Measurements from ENCODE around the gene ATXN7L2.

ATXN7L2 gene

DNA sequence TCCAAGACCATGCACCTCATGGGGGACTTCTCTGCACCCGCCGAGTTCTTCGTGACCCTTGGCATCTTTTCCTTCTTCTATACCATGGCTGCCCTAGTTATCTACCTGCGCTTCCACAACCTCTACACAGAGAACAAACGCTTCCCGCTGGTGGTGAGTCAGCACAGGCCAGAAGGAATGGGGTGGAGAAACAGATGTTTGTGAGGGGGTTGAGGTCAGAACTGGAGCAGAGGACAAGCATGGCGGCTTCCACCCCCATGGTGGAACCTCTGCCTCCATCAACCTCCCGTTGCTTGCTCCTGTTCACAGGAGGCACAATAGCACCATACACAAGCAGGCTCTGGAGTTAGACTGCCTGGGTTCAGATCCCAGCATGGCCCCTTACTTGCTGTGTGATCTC is 6.9 kb upstream of the ATXN7L2 start:
- no peak for DNase-seq

DNA sequence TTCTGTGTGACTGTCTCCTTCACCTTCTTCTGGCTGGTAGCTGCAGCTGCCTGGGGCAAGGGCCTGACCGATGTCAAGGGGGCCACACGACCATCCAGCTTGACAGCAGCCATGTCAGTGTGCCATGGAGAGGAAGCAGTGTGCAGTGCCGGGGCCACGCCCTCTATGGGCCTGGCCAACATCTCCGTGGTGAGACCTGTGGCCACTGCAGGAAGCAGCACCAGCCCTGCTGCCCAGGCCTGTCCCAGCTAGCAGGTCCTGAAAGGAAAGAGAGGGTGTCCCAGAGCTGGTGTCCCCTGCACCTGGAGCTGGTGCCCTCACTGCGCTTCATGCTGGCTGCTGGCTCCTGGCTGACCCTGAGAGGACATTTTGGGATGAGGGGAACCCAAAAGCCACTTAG is 5.9 kb upstream of the ATXN7L2 start:
- DNase-seq = no peak

DNA sequence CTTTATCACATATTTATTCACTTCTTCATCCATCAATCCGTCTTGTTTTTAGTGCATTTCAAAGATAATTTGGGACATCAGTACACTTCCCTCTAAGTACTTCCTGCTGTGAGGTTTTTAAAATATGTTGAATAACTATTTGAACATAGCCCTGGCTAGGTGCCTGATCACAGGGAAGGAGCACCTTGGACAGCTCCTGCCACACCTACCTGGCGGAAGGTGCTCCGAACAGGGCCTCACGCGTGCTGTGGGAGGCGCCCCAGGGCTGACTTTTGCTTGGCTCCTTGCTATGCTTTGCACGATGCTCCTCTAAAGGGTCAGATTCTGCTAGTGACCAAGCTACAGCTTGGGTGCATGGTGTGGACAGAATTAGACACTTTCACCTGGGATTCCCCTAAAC is 4.9 kb upstream of the ATXN7L2 start:
- peak; percentile 27 for DNase-seq

DNA sequence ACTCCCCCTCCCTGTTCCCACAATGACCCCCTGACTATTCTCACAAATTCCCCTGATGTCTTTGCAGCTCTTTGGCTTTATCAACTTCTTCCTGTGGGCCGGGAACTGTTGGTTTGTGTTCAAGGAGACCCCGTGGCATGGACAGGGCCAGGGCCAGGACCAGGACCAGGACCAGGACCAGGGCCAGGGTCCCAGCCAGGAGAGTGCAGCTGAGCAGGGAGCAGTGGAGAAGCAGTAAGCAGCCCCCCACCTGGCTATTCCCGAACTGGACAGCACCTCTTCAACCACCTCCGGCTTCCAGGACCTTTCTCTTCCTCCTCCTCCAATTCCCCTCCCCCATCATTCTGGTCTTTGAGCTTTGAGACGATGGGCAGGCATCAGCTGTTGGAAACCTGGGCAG is 4.4 kb upstream of the ATXN7L2 start:
- DNase-seq = no peak

DNA sequence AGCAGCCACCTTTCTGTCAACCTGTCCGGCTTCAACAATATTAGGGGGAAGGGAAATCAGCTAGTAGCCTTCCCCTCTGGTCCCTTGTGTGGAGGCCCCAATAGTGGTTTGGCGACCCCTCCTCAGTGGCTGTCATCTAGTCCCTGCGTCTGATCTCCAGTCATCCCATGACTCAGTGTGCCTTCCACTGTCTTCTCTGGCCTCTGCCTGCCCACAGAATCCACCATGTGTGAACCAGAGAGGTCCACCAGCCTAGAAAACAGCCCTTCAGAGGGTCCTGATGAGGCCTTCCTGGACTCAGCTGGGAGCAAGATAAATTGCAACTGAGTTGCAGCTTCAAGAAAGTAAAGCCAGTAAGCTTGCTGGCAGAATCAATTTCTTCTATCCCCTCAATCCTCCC is 3.8 kb upstream of the ATXN7L2 start:
- DNase-seq = no peak

DNA sequence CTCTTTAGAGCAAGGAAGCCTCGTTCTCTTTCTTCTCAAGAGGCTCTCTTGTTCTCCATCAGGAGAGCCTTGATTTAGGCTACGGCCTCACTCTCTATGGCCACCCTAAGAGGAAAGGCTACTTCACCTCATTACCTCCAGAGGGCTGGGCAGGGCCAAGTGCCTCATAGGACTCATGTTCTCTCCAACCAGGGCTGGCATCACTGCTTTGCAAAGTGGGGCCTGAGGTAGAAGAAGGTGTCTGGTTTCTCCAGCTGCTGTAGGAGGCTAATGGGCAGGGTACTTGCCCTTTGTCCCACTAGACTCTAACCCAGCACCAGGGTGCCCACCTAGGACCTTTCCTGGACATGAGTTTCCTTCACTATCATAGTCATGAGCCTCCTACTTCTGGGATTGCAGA is 2.1 kb upstream of the ATXN7L2 start:
- no peak for DNase-seq

DNA sequence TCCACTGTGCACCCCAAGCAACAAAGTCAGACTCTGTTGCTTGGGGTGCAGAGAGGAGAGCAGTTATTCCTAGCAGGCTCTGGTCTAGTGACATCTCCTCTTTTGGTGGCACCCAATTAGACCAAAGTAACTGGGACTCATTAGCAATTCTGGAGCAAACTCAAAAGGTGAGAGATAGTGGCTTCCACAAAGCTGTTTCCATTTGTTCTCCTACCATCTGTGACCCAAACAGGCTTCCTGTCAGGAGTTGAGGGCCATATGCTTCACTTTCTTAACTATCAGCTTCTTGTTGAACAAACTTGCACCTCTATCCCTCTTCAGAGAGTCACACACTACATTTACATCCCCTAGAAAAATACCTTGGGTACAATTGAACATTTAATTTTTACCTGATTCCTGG is 1.5 kb upstream of the ATXN7L2 start:
- DNase-seq = no peak

DNA sequence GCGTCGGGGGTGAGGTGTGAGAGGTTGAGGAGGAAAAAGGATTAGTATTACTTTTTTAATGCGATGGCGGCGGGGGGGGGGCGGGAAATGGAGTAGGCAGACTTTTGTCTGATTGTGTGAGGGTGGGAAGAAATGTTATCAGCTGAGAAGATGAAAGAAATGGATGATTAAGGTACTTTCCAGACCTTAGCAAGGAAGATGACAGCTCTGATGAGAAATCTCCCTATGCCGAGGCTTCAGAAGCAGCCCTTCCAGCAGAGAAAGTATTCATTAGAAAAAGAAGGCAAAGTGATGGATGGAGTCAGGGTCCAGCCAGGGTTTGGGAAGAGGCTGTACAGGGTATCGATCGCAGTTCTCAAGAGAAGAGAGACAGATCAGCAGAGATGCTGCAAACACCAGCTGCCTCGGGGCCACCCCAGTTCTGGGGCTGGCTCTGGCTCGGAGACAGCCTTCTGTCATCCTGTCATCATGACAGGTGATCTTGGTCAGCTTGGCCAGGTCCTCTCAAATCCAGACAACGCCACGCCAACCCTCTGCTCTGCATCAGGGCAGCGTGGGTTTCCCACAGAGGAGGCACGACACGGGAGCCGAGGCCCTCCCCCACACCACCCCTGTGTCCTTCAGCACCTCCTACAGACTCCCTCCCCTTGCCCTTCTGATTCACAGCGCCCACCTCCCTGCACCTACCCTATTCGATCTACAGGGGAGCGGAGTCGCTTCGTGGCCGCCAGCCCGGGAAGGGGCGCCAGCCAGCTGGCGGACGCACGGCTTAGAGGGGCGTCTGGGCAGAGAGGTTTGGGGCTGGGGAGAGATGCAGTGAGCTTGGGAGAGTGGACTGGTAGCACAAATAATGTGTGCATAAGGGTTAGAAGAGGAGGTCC is 674 bp upstream of the ATXN7L2 start:
- DNase-seq = peak; percentile 31

DNA sequence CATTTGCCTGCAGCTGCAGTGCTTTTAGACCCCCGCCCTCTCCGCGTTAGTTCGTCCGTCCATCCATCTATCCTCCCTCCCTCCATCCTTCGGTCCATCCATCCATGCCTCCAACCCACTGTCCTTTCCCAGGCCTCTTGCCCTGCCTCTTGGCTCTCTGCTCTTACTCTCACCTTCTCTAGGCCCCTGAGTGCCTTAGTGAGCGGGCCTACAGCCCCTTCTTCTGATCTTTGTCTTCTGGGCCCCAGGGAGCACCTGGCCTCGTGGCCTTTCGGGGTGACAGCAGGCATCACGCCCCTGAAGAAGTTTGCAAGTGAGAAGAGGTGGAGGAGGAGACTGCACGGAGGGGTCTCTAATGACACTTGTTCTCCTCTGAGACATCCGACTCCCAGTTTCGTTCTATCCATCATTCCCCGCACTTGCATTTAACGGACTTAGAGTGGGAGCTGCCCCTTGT is 842 bp downstream of the ATXN7L2 start:
- DNase-seq = no peak

DNA sequence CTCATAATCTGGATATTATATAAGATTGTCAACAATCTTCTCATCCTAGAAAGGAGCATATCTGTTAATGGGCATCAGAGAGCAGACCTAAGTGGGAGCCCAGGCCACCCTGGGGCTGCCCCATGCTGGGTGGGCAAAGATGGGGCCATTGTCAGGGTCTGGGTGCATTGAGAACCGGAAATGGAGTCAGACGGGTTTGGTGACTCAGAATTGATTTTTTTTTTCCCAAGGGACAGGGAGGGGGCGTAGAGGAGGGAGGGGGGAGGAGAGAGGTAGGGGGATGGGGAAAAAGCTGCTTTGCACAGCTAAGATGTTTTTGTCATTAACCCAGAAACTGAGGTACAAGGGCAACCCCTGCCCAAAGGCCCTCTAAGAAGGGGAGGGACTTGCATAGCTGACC is 1.3 kb downstream of the ATXN7L2 start:
- DNase-seq = no peak

DNA sequence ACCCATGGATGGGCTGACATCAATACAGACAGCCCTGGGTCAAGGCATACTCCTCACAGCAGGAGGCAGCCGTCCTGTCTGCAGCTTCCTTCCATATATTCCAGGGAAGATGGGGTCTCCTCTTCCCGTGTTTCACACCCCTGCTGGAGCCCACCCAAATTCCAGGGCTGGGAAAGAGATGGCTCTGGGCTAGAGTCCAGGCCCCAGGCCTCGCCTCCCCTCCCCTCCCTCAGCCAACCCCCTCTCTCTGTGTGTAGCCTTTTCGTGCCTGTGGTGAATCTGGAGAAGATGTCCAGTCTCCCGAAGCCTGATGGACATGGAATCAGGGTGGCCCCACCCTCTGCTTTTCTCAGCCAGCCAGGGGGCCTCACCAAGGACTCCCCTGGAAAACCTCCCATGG is 3.6 kb downstream of the ATXN7L2 start:
- no peak for DNase-seq

DNA sequence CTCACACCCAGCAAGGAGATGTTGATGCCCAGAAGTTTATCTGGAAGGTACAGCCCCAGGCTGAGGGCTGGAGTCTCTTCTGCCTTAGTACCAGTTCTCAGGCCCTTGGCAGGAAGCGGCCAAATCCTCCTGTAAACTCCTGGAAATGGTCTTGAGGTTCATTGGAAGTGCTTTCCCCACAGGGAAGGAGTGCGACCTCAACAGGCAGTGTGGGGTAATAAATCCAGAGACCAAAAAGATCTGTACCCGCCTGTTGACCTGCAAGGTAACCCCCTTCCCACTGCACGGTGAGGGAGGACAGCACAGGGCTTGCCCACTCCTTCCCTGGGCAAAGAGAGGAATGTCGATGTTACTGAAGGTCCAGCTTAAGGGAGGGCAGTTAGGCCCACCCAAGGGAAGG is 4.5 kb downstream of the ATXN7L2 start:
- no peak for DNase-seq

DNA sequence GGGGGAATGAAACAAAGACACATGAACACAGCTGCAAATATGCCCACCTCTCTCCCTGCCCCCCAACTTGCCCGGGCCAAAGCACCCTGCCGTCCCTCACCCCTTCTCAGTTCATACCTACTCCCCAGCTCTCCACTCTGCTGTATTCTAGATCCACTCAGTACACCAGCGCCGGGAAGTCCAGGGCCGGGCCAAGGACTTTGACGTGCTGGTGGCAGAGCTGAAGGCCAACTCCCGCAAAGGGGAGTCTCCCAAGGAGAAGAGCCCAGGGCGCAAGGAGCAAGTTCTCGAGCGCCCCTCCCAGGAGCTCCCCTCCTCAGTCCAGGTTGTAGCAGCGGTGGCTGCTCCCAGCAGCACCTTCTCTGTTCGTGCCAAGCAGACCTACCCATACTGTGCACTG is 5.0 kb downstream of the ATXN7L2 start:
- no peak for DNase-seq

DNA sequence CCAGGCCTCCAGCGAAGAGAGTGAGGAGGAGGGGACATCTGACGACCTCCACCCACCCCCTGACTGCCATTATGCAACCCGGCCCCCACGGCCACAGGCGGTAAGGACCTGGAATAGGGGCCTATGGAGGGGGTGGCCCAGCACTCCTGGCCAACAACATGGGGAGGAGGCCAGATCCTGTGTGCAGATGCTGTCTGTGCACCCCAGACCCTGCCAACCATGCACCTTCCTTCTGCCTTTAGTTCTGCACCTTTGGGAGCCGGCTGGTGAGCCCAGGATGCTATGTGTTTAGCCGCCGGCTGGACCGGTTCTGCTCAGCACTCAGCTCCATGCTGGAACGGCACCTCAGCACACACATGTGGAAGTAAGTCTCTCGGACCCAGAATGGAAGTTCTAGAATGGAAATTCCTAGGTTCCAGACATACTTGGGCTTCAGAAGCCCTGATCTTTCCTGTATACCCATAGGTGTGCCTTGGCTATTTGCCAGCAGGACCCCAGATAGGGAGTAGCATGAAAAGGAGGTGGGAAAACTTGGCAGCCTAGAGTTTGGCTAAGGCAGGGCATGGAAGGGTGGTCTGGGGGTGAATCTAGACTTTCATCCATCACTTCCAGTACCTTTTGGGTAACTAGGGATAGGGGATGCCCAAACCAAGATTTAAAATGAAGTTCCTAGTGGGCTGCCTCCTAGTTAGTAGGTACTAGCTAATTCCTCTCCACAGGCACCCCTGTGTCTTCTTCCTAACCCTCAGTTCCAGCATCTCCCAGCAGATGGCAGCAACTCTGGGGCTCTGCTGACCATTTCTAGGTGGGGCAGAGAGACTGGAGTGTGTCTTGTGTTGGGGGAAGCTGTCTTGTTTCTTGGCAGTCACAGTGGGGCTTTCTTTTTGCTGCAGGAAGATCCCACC is 6.6 kb downstream of the ATXN7L2 start:
- peak; percentile 68 for DNase-seq

DNA sequence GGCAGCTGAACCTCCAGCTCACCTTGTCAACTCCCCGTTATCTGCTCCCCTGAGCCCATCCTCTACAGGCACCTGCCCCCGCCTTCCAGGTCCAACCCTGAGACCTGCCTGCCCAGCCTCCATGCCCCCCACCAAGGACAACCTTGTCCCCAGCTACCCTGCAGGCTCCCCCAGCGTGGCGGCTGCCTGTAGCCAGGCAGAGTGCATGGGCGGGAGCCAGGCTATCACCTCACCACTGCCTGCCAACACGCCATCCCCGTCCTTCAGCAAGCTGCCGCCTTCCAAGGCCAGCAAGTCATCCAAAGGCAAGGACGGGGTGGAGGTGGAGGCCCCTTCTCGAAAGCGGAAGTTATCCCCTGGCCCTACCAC is 7.2 kb downstream of the ATXN7L2 start:
- no peak for DNase-seq

DNA sequence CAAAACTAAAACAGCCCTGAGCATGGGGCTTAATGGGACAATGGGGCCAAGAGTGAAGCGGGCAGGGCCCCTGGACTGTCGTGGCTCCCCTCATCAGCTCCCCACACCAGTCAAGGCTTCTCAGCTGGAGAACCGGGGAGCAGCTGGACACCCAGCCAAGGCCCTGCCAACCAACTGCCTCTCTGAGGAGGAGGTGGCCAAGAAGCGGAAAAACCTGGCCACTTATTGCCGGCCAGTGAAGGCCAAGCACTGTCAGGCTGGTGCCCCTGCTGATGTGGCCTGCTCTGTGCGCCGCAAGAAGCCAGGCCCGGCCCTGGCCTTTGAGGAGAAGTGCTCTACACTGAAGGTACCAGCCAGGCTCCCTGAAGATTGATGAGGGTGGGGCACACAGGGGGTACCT is 7.7 kb downstream of the ATXN7L2 start:
- DNase-seq = no peak

DNA sequence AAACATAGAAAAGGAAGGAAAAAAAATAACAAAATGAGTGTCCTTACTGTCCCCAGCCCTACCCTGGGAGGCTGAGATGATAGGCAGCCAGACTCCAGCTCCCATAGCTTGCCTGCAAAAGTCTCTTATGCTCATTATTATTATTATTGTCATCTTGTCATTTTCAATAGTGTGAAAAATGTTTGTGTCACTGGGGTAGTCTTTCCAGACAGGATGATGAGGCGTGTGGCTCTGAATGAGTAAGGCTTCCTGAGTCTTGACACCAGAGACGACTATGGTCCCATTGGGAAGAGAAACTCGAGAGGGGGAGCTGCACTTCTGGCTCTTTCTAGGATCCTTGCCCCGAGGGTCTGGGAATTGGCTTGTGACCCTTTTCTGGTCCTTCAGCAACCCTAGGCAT is 9.1 kb downstream of the ATXN7L2 start:
- no peak for DNase-seq

DNA sequence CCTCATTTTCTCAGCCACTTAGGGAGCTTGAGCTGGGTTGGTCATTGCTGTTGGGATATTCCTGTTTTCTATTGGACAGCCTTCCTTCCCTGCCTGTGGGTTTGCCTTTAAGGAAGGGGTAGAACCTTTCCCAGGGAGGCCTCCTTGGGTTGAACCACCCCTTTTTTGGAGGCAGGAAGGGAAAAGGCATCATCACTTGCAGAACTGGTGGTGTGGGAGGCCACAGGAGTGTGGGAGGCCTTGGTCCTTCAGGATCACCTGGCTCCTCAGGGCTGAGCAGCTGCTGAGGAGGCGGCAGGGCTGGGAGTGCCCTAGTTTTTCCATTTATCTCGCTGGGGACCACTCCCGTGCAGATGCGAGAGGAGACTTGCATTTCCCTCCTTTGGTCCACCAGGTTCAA is 9.5 kb downstream of the ATXN7L2 start:
- no peak for DNase-seq

DNA sequence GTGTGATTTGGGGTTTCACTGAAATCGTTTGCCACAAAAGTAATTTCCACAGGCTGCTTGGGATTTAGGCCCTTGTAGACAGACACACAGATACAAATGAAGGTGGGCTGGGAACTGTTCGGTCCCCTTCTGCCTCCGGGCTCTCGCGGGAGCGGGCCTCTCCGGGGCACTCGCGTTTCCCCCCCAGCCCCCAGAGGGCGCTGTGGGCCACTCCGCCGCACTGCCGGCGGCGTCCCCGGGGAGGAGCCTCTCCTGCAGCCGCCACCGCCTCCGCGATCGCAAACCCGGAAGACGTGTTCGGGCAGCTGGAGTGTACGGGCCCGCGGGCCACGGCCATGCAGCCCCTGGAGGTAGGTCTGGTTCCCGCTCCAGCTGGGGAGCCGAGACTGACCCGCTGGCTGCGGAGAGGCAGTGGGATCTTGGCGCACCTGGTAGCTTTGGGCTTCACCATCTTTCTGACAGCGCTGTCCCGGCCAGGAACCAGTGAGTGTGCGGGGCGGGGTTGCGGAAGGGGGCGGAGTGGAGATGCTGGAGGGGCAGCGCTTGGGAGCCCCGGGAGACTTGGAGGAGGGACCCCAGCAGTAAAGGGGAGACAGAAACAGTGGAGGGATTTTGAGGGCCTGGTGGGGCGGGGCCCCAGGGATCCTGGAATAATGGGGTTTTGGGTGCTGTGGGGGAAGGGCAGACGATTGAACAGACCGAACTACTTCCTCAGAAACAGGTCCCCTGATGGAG is 10.3 kb downstream of the ATXN7L2 start, which contains the start of gene CYB561D1:
Gene CYB561D1, plus strand, starts transcription at position 290 of the 735 bp plus-strand sequence. Its CDS starts 46 bp downstream, at position 336.
- DNase-seq = peak; percentile 87

DNA sequence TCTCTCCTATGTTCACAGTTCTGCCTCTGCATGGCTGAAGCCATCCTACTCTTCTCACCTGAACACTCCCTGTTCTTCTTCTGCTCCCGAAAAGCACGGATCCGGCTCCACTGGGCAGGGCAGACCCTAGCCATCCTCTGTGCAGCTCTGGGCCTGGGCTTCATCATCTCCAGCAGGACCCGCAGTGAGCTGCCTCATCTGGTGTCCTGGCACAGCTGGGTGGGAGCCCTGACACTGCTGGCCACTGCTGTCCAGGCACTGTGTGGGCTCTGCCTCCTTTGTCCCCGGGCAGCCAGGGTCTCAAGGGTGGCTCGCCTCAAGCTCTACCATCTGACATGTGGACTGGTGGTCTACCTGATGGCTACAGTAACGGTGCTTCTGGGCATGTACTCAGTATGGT is 12.0 kb downstream of the ATXN7L2 start:
- DNase-seq = no peak

DNA sequence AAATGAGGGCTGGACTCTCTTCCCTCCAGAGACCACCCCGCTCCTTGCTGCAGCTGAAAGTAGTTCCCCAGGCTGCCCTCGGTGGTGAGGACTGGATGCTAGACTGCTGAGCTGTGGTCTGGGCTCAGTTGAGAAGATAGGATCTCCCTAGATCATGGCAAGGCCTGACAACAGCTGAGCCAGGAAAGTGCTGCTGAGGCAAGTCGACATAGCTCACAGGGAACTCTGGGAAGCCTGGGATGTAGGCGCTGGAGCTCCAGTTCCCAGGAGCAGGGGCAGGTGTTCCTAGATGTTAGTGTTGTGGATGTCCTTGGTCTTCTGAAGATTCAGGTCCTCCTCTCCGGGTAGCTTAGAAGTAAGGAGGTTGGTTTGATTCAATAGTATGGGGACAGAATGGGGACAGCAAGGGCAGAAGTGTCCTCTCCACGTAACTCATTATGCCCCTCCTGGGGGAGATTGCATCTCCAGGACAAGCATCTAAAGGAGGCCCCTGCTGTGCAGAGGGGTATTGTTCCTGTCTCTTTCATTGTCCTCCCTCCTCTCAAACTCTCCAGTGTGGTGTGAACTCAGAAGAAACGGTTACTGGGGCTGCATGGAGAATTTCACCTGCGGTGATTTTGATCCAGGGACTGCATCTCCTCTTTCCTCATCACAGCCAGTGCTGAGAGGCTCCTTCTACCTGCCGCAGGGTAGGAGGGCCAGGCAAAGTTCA is 13.9 kb downstream of the ATXN7L2 start:
- no peak for DNase-seq

DNA sequence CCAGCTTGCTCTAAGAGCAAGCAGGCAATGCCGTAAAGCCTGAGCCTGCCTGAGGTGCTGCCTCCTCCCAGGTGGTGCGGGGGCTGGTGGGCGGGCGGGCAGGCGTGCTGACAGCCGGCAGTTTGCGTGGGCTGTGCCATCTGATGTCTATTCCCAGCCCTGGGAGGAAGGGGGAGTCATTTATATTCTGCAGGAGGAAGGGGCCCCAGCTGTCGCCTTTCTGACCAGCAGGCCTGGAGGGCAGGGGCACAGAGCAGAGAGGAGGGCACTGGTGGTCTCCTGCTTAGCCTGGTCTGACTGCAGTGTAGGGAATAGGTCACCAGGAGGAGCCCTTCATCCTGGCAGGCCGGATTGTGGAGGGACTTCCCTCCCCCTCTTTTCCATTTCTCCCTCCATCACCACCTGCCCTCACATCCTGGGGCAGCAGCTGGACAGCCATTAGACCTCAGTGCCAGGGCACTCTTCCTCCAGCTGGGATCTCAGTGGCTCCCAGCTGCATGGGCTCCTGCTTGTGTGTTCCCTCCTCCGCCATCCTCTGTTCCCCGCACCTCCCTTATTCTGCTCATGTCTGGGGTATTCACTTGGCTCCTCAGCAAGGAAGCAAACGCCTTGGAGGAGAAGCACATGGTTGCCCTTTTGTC is 14.6 kb downstream of the ATXN7L2 start:
- DNase-seq = no peak
